Muscle of back (tissue), 13 donors: Measurements from ENCODE around the gene HELQ. TPM values are rescaled to one million over a fixed set of nuclear protein-coding genes. Genes with fewer than 3 reads are reported as not detected.
"Not testable (repeated sequence)": the region's sequence is repeated elsewhere in the genome, so short reads cannot be mapped to it uniquely, and the experiment has no call there.

ENCODE experiments used
- DNase-seq, 3 donors: peaks; one replicate each; pipeline versions ENCODE4 v3.0.0 to v3.0.0-alpha.2; 2013
- long read RNA-seq, 9 donors: transcript quantifications; one replicate each; lab custom pipeline, GENCODE V29; 2026
- polyA plus RNA-seq, 10 donors: library from polyadenylated mRNA; unstranded; fragments of 120-200 nt; gene quantifications; one replicate each; pipeline ENCODE4 v1.2.1, GENCODE V29; 2013; ENCODE audit not compliant: insufficient read length in 10 of 10

The HELQ gene, protein sequence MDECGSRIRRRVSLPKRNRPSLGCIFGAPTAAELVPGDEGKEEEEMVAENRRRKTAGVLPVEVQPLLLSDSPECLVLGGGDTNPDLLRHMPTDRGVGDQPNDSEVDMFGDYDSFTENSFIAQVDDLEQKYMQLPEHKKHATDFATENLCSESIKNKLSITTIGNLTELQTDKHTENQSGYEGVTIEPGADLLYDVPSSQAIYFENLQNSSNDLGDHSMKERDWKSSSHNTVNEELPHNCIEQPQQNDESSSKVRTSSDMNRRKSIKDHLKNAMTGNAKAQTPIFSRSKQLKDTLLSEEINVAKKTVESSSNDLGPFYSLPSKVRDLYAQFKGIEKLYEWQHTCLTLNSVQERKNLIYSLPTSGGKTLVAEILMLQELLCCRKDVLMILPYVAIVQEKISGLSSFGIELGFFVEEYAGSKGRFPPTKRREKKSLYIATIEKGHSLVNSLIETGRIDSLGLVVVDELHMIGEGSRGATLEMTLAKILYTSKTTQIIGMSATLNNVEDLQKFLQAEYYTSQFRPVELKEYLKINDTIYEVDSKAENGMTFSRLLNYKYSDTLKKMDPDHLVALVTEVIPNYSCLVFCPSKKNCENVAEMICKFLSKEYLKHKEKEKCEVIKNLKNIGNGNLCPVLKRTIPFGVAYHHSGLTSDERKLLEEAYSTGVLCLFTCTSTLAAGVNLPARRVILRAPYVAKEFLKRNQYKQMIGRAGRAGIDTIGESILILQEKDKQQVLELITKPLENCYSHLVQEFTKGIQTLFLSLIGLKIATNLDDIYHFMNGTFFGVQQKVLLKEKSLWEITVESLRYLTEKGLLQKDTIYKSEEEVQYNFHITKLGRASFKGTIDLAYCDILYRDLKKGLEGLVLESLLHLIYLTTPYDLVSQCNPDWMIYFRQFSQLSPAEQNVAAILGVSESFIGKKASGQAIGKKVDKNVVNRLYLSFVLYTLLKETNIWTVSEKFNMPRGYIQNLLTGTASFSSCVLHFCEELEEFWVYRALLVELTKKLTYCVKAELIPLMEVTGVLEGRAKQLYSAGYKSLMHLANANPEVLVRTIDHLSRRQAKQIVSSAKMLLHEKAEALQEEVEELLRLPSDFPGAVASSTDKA
- 10 to 100 TPM; 14.0 to 23.1 (median 16.9) TPM for polyA plus RNA-seq
- long read RNA-seq, donor 1, partial matches to known transcripts, result 5 of 9 reads
- long read RNA-seq, donor 1, other reads (novel, unspliced or antisense), result 0 of 9 reads
- long read RNA-seq, donor 2, partial matches to known transcripts, result 0 of 2 reads
- long read RNA-seq, donor 2, other reads (novel, unspliced or antisense), result 0 of 2 reads
- long read RNA-seq, donor 3, result 0 reads
- long read RNA-seq, donor 4, partial matches to known transcripts, result 0 of 4 reads
- long read RNA-seq, donor 4, other reads (novel, unspliced or antisense), result 0 of 4 reads
- long read RNA-seq, donor 5, partial matches to known transcripts, result 8 of 11 reads
- long read RNA-seq, donor 5, other reads (novel, unspliced or antisense), result 0 of 11 reads
- long read RNA-seq, donor 6, partial matches to known transcripts, result 88 of 106 reads
- long read RNA-seq, donor 6, other reads (novel, unspliced or antisense), result 15 of 106 reads
- long read RNA-seq, donor 7, partial matches to known transcripts, result 0 of 3 reads
- long read RNA-seq, donor 7, other reads (novel, unspliced or antisense), result 0 of 3 reads
- long read RNA-seq, donor 8, partial matches to known transcripts, result 10 of 49 reads
- long read RNA-seq, donor 8, other reads (novel, unspliced or antisense), result 37 of 49 reads
- long read RNA-seq, donor 9, partial matches to known transcripts, result 0 of 1 reads
- long read RNA-seq, donor 9, other reads (novel, unspliced or antisense), result 0 of 1 reads

- peak; percentile 98 to 99 (median 99) for DNase-seq
Measured at GRCh38 chr4:83455281-83456183, at the start of gene HELQ, which contains the start of gene MRPS18C. Gene HELQ, minus strand, starts transcription at chr4:83455823. Its CDS starts 130 bp downstream, at chr4:83455693. Gene MRPS18C, plus strand, starts transcription at chr4:83456058. Its CDS starts 20 bp downstream, at chr4:83456078.

DNA sequence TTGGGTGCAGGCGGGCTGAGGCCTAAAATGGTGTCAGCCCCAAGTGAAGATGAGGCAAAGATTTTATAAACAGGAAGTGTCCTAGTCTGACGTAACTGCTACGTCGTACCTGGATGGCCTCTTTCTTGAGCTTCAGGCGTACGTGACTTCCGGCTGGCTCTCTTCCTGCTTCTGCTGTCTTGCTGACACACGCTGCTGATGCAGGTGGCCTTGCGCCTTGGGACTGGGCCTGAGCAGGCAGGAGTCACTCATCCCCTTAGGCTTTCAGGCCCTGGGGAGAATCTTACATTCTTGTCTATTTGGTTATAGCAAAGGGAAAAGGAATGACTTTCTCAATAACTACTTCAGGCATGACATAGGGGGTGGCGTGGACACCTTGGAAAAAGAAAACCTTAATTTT lies 49.4 kb upstream of the HELQ start:
- no peak for DNase-seq

DNA sequence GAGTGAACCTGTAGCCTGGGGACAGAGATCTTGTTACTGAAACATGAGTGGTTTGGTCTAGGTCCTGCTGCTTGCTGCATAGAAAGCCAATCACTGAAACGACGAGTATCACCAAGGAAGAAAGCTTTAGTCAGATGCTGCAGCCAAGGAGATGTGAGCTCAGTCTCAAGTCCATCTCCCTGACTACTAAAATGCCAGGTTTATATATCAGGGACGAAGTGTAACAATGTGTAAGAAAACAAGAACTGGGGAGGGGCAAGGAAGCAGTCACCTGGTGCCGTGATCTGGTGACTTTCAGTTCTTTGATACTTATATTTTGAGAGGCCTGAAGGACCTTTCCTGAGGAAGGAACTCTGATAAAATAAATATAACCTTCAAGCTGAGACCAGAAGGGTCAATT lies 48.9 kb upstream of the HELQ start:
- DNase-seq, result no peak

DNA sequence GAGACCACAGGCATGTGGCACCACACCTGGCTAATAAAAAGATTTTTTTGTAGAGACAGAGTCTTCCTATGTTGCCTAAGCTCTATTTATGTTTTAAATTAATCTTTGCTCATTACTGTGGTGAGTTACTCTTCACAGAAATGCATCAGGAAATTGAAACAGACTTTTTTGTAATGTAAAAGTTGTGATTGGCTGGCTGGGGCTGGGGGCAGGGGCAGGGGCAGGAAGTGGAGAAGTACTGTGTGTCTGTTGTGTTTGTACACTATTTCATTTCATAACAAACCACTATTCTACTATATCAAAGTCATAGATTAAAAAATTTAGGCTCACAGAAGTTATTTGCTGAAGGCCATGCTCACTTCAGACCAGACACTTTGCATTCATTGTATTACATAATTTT lies 48.4 kb upstream of the HELQ start:
- no peak for DNase-seq

GRCh38 chr4:83501671-83502070 lies 46.0 kb upstream of the HELQ start:
- DNase-seq, result not testable (repeated sequence)

GRCh38 chr4:83498187-83498586 lies 42.6 kb upstream of the HELQ start:
- no peak for DNase-seq

DNA sequence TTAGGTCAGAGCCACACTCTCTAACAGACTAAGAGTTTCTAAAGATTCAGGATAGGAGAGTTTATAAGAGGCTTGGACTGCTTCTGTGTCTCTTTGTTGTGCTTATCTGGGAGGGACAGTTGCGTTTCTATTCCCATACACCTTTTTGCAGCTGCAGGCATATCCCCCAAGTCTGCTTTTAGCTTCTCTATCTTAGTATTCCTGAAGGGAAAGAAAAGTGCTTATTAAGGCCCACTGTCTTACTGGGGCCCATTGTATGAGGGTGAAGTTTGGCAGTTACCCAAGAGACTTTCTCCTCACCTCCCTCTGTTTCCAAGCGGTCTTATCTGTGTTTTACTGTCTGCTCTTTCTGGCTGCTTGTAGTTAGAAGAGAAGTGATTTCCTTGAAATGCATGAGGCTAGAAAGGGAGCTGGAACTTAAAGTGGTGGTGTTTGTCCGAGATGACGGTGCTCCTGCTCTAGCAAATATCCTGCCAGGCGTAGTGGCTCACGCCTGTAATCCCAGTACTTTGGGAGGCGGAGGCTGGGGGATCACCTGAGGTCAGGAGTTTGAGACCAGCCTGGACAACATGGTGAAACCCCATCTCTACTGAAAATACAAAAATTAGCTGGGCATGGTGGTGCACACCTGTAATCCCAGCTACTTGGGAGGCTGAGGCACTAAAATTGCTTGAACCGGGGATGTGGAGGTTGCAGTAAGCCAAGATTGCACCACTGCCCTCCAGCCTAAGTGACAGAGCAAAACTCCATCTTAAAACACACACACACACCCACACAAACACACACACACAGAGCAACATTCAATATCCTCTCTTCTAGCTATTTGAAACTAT lies 40.7 kb upstream of the HELQ start:
- not testable (repeated sequence) for DNase-seq

GRCh38 chr4:83490876-83491450 lies 35.3 kb upstream of the HELQ start:
- DNase-seq, result peak in 1 of 3 donors; percentile 17

DNA sequence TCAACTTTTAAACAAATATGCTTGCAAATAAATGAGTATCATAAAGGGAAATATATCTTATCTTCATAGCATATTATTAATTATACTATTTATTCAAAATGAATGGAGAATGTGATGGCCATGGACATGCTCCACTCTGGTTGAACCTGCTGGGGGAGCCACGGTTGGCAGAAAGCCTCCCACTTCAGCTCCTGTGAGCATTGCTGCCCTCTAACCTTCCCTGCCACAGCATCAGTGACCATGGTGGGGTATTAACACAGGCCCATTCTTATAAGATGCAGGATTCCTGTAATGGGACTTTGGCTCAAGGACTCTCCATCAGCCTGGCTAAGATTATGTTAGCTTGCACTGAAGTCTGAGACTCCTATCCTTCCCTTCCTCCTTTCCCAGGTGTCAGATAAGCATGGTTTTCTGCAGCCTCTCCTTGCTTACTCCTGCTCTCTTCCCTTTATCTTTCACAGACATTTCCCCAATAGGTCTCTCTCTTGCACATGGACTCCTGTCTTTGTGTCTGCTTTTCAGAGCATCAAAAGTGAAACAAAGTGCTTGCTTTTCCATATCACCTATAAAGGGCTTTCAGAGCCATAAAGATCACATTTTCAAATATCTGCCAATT lies 34.2 kb upstream of the HELQ start:
- no peak for DNase-seq

DNA sequence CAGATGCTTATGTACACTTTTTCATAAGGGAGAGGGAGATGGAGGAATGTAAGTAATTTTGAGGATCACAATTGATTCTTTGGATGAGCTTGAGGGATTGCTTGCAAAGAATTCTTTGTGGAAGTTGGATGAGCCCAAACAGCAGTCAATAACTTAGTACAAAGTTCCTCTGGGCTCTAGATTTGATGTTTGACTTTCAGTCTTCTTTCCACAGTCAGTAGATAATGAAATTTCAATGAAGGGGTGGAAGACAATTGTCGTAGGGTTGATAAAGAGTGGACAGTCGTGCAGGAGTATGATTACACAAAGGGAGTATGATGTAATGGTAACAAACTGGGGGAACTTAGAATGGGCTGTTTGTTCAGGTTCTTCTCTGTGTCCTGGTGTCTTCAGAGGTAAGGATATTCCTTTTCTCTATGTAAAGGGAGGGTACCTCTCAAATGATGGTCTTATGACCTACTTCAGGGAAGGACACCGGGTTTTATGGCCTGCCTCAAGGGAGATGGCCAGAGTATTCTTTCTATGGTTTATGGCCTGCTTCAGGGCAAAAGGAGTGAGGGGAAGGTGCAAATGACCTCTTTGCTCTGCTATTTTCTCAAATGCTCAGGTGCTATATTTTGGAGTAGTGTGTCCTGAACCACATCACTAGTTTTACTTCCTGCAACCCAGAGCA lies 31.0 kb upstream of the HELQ start:
- DNase-seq, result no peak

DNA sequence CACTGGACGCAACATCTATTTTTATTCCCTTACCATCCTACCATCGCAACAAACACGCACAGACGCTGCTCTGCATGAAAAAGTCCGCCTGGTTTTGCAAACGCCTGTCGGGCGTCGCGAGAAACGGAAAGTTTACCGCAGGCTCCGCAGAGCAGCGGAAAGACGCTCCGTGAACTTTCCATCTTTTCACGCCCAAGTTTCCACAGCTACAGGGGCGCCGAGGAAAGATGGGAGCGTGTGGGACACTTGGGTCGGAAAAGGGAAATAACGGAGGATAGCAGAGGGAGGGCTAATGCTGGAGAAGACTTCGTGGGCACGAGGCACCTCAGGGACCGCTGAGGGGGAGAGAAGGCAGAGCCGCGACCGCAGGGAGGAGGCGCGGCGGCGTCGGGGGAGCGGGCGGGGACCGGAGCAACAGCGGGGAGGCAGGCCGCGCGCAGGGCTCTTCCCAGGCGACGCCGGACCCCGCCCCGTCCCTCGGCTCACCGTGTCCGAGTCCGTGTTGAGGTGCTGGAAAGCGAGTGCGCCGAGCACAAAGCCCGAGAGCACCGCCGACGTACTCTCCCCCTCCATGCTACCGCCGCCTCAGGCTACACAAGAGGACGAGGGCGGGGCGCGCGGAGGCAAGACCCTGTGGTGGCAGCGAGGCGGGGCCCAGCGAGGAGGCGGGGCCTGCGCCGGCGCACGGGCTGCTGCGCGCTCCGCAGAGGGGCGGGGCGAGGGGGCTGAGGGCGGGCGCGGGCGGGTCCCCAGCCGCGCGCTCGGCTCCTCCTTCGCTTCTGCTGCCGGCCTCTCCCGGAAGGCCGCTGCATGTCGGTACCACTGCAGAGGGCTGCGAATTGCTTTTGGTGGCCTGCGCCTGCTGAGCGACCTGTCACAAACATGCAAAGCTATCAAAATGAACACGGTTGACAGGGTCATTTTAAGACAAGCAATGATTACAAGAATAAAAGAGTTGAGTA lies 29.2 kb upstream of the HELQ start, which contains the start of gene ABRAXAS1:
TSS of gene ABRAXAS1 (minus strand) at position 601 of the 962 bp plus-strand sequence. CDS start at position 573, 28 bp downstream.
- DNase-seq, result peak; percentile 95 to 98 (median 95)

DNA sequence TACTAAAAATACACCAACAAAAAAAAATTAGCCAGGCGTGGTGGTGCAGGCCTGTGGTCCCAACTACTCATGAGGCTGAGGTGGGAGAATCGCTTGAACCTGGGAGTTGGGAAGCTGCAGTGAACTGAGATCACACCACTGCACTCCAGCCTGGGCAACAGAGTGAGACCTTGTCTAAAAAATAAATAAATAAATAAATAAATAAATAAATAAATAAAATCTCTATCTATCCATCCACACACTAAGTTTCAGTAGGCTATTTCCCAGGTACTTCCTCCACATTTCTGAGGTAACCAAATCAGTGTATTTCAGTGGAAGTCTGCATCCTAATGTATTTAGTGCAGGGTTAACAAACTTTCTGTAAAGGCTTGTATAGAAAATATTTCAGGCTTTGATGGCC lies 18.3 kb upstream of the HELQ start:
- DNase-seq, result no peak

- no peak for DNase-seq
Measured at GRCh38 chr4:83473423-83473822, 17.8 kb upstream of the HELQ start.

- DNase-seq, result no peak
Measured at GRCh38 chr4:83456184-83456501, 520 bp upstream of the HELQ start.

- peak; percentile 2 to 56 (median 13) for DNase-seq
Measured at GRCh38 chr4:83454686-83455085, 937 bp downstream of the HELQ start.

GRCh38 chr4:83449009-83449408 lies 6.6 kb downstream of the HELQ start:
- no peak for DNase-seq
